Measurements from ENCODE around the gene VDAC1.

GRCh38 chr5:133983674-133984073 lies 21.1 kb downstream of the VDAC1 start:
- TF ChIP-seq CTCF (IDR thresholded peaks at IDR 0.05) (no peak), EZH2 (IDR thresholded peaks at IDR 0.05) (no peak), EZH2phosphoT487 (IDR thresholded peaks at IDR 0.05) (no peak)
